GM23338 (cell line): ENCODE results near the gene OR13H1. TPM values are rescaled to one million over a fixed set of nuclear protein-coding genes. Genes with fewer than 3 reads are reported as not detected.

Experiments
- ATAC-seq: fragments of 200-7000 bp; cut with Tn5 transposase; 3 replicates; pipeline ENCODE4 v1.9.1; 2020
- DNase-seq: peaks from one replicate; pipeline ENCODE4 v3.0.0-alpha.2; 2015; ENCODE audit warnings: low spot score
- H2AFZ ChIP-seq: fragments of 200-600 bp; sonication (generic); 2 replicates; pipeline ENCODE4 v1.8.0; 2016; ENCODE audit warnings: antibody characterized with exemption, mild to moderate bottlenecking, moderate library complexity
- H3F3A ChIP-seq: fragments of 200-600 bp; sonication (generic); replicated peaks from 2 replicates; pipeline ENCODE4 v1.8.0; 2017; ENCODE audit warnings: antibody characterized with exemption, mixed run types, low read depth
- H3K27ac ChIP-seq: fragments of 200-600 bp; sonication (generic); 2 replicates; pipeline ENCODE4 v1.6.1; 2016; ENCODE audit warnings: low read depth
- H3K27me3 ChIP-seq: fragments of 200-600 bp; sonication (generic); 2 replicates; pipeline ENCODE4 v1.8.0; 2016; ENCODE audit warnings: mild to moderate bottlenecking, mixed run types, moderate library complexity; ENCODE audit not compliant: insufficient read depth
- H3K36me3 ChIP-seq: fragments of 200-600 bp; sonication (generic); 2 replicates; pipeline ENCODE4 v1.8.0; 2016; ENCODE audit warnings: mild to moderate bottlenecking; ENCODE audit not compliant: insufficient read depth
- H3K4me1 ChIP-seq: fragments of 200-600 bp; sonication (generic); 2 replicates; pipeline ENCODE4 v1.8.0; 2016; ENCODE audit warnings: mild to moderate bottlenecking, moderate library complexity; ENCODE audit not compliant: insufficient read depth
- H3K4me2 ChIP-seq: fragments of 200-600 bp; sonication (generic); 2 replicates; pipeline ENCODE4 v1.7.1; 2017; ENCODE audit warnings: mixed run types
- H3K4me3 ChIP-seq: fragments of 200-600 bp; sonication (generic); 2 replicates; pipeline ENCODE4 v1.6.1; 2016; ENCODE audit warnings: mixed run types
- H3K79me2 ChIP-seq: fragments of 200-600 bp; sonication (generic); replicated peaks from 2 replicates; pipeline ENCODE4 v1.8.0; 2017; ENCODE audit warnings: mild to moderate bottlenecking; ENCODE audit not compliant: insufficient read depth
- H3K9me2 ChIP-seq: fragments of 200-600 bp; sonication (generic); 2 replicates; pipeline ENCODE4 v1.8.0; 2017; ENCODE audit not compliant: insufficient read depth
- H4K20me1 ChIP-seq: fragments of 200-600 bp; sonication (generic); replicated peaks from 2 replicates; pipeline ENCODE4 v1.8.0; 2017; ENCODE audit warnings: mild to moderate bottlenecking; ENCODE audit not compliant: insufficient read depth
- H3K27ac Mint-ChIP-seq: 2 replicates; pipeline ENCODE4 v1.8.0; 2020; ENCODE audit warnings: inconsistent platforms, mild to moderate bottlenecking, moderate library complexity, mixed read lengths
- H3K27me3 Mint-ChIP-seq: 3 replicates; pipeline ENCODE4 v1.8.0; 2022; ENCODE audit warnings: low read depth, mild to moderate bottlenecking, moderate library complexity, mixed read lengths, inconsistent platforms; ENCODE audit not compliant: insufficient read depth, poor library complexity
- H3K36me3 Mint-ChIP-seq: 3 replicates; pipeline ENCODE4 v1.8.0; 2021; ENCODE audit warnings: low read depth, mild to moderate bottlenecking, inconsistent platforms, moderate library complexity, mixed read lengths
- H3K4me1 Mint-ChIP-seq: 3 replicates; pipeline ENCODE4 v1.8.0; 2020; ENCODE audit warnings: mild to moderate bottlenecking, inconsistent platforms, mixed read lengths
- H3K4me3 Mint-ChIP-seq: 3 replicates; pipeline ENCODE4 v1.8.0; 2021; ENCODE audit warnings: moderate library complexity, mild to moderate bottlenecking, inconsistent platforms, mixed read lengths
- H3K9me3 Mint-ChIP-seq: 3 replicates; pipeline ENCODE4 v1.8.0; 2020; ENCODE audit warnings: moderate library complexity, mild to moderate bottlenecking, inconsistent platforms, mixed read lengths
- CREB1 ChIP-seq: fragments of 250-450 bp; sonication (Bioruptor Pico); IDR thresholded peaks from 2 replicates; pipeline ENCODE4 v1.5.0; 2020; ENCODE audit warnings: low read depth, mild to moderate bottlenecking, moderate library complexity
- ETS1 ChIP-seq: IDR thresholded peaks from 2 replicates; pipeline ENCODE4 v1.6.1; 2016; ENCODE audit warnings: antibody characterized with exemption
- EZH2phosphoT487 ChIP-seq: fragments of 200-600 bp; sonication (generic); IDR thresholded peaks from one replicate; pipeline ENCODE4 v1.8.1; 2018; ENCODE audit warnings: antibody characterized with exemption; ENCODE audit not compliant: unreplicated experiment
- JUNB ChIP-seq: IDR thresholded peaks from one replicate; pipeline ENCODE4 v1.6.1; 2016; ENCODE audit warnings: antibody characterized with exemption; ENCODE audit not compliant: unreplicated experiment
- POLR2AphosphoS5 ChIP-seq: IDR thresholded peaks from 2 replicates; pipeline ENCODE4 v1.6.1; 2016; ENCODE audit warnings: antibody characterized with exemption, low read depth
- STAT1 ChIP-seq: IDR thresholded peaks from one replicate; pipeline ENCODE4 v1.6.1; 2016; ENCODE audit warnings: antibody characterized with exemption; ENCODE audit not compliant: unreplicated experiment
- ZNF331 ChIP-seq: fragments of 250-450 bp; sonication (Bioruptor Pico); IDR thresholded peaks from 2 replicates; pipeline ENCODE4 v1.5.0; 2020; ENCODE audit warnings: low read depth, mild to moderate bottlenecking, moderate library complexity
- ZNF462 ChIP-seq: fragments of 250-450 bp; sonication (Bioruptor Pico); IDR thresholded peaks from 2 replicates; pipeline ENCODE4 v1.5.0; 2020; ENCODE audit warnings: mild to moderate bottlenecking, moderate library complexity
- polyA plus RNA-seq: library from polyadenylated mRNA; unstranded; fragments of >200 nt; fragmentation: Nextera tagmentation; extraction: Ambion mirVana; gene quantifications from 2 replicates; pipeline ENCODE4 v1.2.1, GENCODE V29; 2016
- total RNA-seq: library from RNA; depleted of rRNA; stranded (reverse); fragments of >200 nt; shearing (Covaris generic); gene quantifications from 2 replicates; pipeline ENCODE4 v1.2.3, GENCODE V29; 2014
- TF ChIP-seq, protein P1 (sequence below), 2 experiments: fragments of 200-600 bp in 1 of 2; sonication (generic) in 1 of 2; conservative IDR thresholded peaks; 2 replicates each; pipeline versions ENCODE4 v1.5.1 to v1.6.1; 2016 to 2017; ENCODE audit warnings: antibody characterized with exemption in 2 of 2, low read depth in 2 of 2, mild to moderate bottlenecking in 2 of 2, moderate library complexity in 1 of 2

Gene OR13H1
- total and polyA plus RNA-seq, 2 experiments from 2014 or later, result not detected

GRCh38 chrX:131544218-131544617 is 344 bp downstream of the OR13H1 start:
- Histone ChIP-seq H3K4me1 (no peaks in the 10 kb centered on the region), H3K27ac (no peak overlapping the region), H3K9me2 (no peaks in the 10 kb centered on the region), H4K20me1 (no peaks in the 10 kb centered on the region), H3K4me2 (no peak overlapping the region), H3K4me3 (no peak overlapping the region), H3F3A (no peaks in the 10 kb centered on the region), H3K79me2 (no peaks in the 10 kb centered on the region), H2AFZ (no peak overlapping the region), H3K27me3 (no peaks in the 10 kb centered on the region), H3K36me3 (no peaks in the 10 kb centered on the region)
- H3K9me3 Mint-ChIP-seq, result no peaks in the 10 kb centered on the region
- no peaks in the 10 kb centered on the region for H3K27me3 Mint-ChIP-seq
- H3K36me3 Mint-ChIP-seq, result no peaks in the 10 kb centered on the region
- no peak overlapping the region for H3K27ac Mint-ChIP-seq
- no peaks in the 10 kb centered on the region for H3K4me1 Mint-ChIP-seq
- no peak for TF ChIP-seq EZH2phosphoT487
- no peak for TF ChIP-seq JUNB
- TF ChIP-seq, protein P1, sequence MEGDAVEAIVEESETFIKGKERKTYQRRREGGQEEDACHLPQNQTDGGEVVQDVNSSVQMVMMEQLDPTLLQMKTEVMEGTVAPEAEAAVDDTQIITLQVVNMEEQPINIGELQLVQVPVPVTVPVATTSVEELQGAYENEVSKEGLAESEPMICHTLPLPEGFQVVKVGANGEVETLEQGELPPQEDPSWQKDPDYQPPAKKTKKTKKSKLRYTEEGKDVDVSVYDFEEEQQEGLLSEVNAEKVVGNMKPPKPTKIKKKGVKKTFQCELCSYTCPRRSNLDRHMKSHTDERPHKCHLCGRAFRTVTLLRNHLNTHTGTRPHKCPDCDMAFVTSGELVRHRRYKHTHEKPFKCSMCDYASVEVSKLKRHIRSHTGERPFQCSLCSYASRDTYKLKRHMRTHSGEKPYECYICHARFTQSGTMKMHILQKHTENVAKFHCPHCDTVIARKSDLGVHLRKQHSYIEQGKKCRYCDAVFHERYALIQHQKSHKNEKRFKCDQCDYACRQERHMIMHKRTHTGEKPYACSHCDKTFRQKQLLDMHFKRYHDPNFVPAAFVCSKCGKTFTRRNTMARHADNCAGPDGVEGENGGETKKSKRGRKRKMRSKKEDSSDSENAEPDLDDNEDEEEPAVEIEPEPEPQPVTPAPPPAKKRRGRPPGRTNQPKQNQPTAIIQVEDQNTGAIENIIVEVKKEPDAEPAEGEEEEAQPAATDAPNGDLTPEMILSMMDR (conservative IDR thresholded peaks at IDR 0.05; ENCODE audit: low read depth in 2 of 2), result peak; percentile 38 to 58
- TF ChIP-seq ZNF331 (CRISPR knock-in tag), result no peak
- DNase-seq (no peak), ATAC-seq (no peak)
- no peak overlapping the region for H3K4me3 Mint-ChIP-seq

GRCh38 chrX:131549011-131549410 is 5.1 kb downstream of the OR13H1 start:
- H2AFZ ChIP-seq, result no peak overlapping the region
- ATAC-seq, result no peak
- peaks cover 3% of the 10 kb centered on the region for H3K27me3 Mint-ChIP-seq
- no peaks in the 10 kb centered on the region for H3F3A ChIP-seq
- DNase-seq, result no peak
- no peaks in the 10 kb centered on the region for H3K79me2 ChIP-seq
- H3K27ac ChIP-seq, result no peak overlapping the region
- no peaks in the 10 kb centered on the region for H3K36me3 ChIP-seq
- no peak overlapping the region for H3K4me2 ChIP-seq
- TF ChIP-seq ZNF331 (CRISPR knock-in tag) (no peak), EZH2phosphoT487 (no peak), STAT1 (no peak), ETS1 (no peak), ZNF462 (CRISPR knock-in tag) (no peak), POLR2AphosphoS5 (no peak), CREB1 (CRISPR knock-in tag) (no peak)
- TF ChIP-seq, protein P1 (conservative IDR thresholded peaks at IDR 0.05; ENCODE audit: low read depth in 2 of 2), result no peak
- H3K9me2 ChIP-seq, result no peaks in the 10 kb centered on the region
- H3K4me3 ChIP-seq, result no peak overlapping the region
- H3K9me3 Mint-ChIP-seq, result peaks cover 8% of the 10 kb centered on the region; the same call in 1 of the 3 replicates
- H3K27ac Mint-ChIP-seq, result no peak overlapping the region
- peaks cover 4% of the 10 kb centered on the region; the same call in 2 of the 3 replicates for H3K36me3 Mint-ChIP-seq
- no peaks in the 10 kb centered on the region for H3K4me1 ChIP-seq
- H3K4me3 Mint-ChIP-seq, result no peak overlapping the region
- H3K4me1 Mint-ChIP-seq, result no peaks in the 10 kb centered on the region
- no peaks in the 10 kb centered on the region for H3K27me3 ChIP-seq
- H4K20me1 ChIP-seq, result no peaks in the 10 kb centered on the region
